ENCODE data around the gene CDK14. TPM values are rescaled to one million over a fixed set of nuclear protein-coding genes. Genes with fewer than 3 reads are reported as not detected.

The CDK14 gene
- total and polyA plus RNA-seq, 8 donors, result 0.58 to 43.9 (median 12.2) TPM

DNA sequence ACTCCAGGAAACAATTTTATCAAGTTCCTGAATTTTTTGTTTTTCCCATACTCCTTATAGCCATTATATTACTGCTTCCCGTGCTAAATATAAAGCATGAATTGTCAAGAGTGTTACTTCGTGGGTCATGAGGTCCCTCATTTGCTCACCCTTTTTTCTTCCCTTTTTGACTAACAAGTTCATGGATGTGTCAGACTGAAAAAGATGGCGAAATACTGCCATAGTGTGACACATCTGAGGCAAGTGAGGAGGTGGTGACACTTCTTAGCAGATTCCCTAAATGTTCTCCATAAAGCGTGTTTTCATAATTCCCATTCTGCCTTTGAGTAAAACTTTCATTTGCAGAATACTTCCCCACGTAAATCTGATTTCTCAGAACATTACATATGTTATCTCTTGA lies 398.5 kb downstream of the CDK14 start:
- H3K4me1 ChIP-seq, result no peaks in the 10 kb centered on the region
- no peaks in the 10 kb centered on the region for H3K9me3 ChIP-seq
- no peak for DNase-seq
- H3K27ac ChIP-seq, result no peak overlapping the region
- WGBS, 5 donors, result 89 to 91% (median 90%) methylated on average over 5 of the region's 5 CpGs
- no peaks in the 10 kb centered on the region for H3K27me3 ChIP-seq
- no peak for TF ChIP-seq POLR2A (IDR thresholded peaks at IDR 0.05)
- TF ChIP-seq CTCF (IDR thresholded peaks at IDR 0.05), result no peak
- TF ChIP-seq POLR2AphosphoS5 (IDR thresholded peaks at IDR 0.05), result no peak
- TF ChIP-seq EP300 (IDR thresholded peaks at IDR 0.05), result no peak
- intact Hi-C loops (cut with DNase I; ENCODE audit: low total_unique reads), result no loop called here
- no peak overlapping the region for H3K4me3 ChIP-seq
- H3K36me3 ChIP-seq, result no peaks in the 10 kb centered on the region

DNA sequence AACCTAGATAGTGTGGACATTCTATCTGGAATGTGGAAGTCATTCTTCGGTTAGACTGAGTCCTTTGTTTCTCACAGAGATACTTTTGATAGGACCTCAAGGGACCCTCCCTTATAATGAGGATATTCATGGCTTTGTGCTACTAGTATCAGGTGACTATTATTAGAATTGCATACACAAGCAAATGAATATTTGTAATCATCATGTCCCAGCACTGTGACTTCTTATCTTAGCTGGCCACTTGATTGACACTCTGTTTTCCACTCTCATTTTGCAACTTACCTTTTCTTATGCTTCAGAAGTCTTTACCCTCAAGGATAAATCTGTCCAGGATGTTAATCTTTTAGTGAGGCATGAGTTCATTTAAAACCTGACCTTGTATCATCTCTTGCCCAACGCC lies 399.9 kb downstream of the CDK14 start:
- TF ChIP-seq CTCF (IDR thresholded peaks at IDR 0.05) (no peak), POLR2A (IDR thresholded peaks at IDR 0.05) (no peak), EP300 (IDR thresholded peaks at IDR 0.05) (no peak), POLR2AphosphoS5 (IDR thresholded peaks at IDR 0.05) (no peak)
- Histone ChIP-seq H3K27ac (no peak overlapping the region), H3K27me3 (no peaks in the 10 kb centered on the region), H3K4me1 (no peaks in the 10 kb centered on the region), H3K4me3 (no peak overlapping the region), H3K9me3 (no peaks in the 10 kb centered on the region), H3K36me3 (no peaks in the 10 kb centered on the region)
- 85 to 96% (median 90%) methylated on average over 2 of the region's 2 CpGs for WGBS, 5 donors
- intact Hi-C loops (cut with DNase I; ENCODE audit: low total_unique reads), result no loop called here
- no peak for DNase-seq

- TF ChIP-seq CTCF (IDR thresholded peaks at IDR 0.05) (no peak), POLR2A (IDR thresholded peaks at IDR 0.05) (no peak), POLR2AphosphoS5 (IDR thresholded peaks at IDR 0.05) (no peak), EP300 (IDR thresholded peaks at IDR 0.05) (no peak)
- WGBS, 5 donors, result 65 to 74% (median 72%) methylated on average over 5 of the region's 5 CpGs
Observed at GRCh38 chr7:90999989-91000979, 404.2 kb downstream of the CDK14 start.

DNA sequence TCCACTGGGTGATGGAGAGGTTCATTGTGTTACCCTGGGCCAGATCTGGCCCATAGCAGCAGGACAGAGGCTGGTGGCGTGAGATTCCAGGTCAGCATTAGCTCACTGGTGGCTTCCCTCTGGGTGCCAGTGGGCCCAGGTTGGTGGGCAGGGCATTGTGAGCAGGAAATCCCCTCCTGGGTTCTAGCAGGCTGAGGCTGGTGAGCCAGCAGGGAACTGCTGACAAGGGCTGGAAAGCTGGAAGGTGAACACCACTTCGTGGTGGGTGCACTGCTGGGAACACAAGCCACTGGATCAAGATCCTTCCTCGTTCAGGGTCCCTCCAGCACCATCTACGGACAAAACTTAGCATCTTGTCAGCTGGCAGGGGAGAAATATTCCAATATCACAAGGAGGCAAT lies 408.9 kb downstream of the CDK14 start:
- intact Hi-C loops (cut with DNase I; ENCODE audit: low total_unique reads), result no loop called here
- Histone ChIP-seq H3K4me3 (no peak overlapping the region), H3K36me3 (peaks cover 0 to 5% (median 0%) of the 10 kb centered on the region in 4 donors), H3K27ac (no peak overlapping the region), H3K4me1 (no peaks in the 10 kb centered on the region), H3K9me3 (no peaks in the 10 kb centered on the region), H3K27me3 (no peaks in the 10 kb centered on the region)
- DNase-seq, result no peak
- 77 to 96% (median 88%) methylated on average over 4 of the region's 4 CpGs for WGBS, 5 donors
- TF ChIP-seq CTCF (IDR thresholded peaks at IDR 0.05) (no peak), POLR2A (IDR thresholded peaks at IDR 0.05) (no peak)

More at GRCh38 chr7:90999989-91000979, 404.2 kb downstream of the CDK14 start:
- Histone ChIP-seq H3K4me1 (no peaks in the 10 kb centered on the region), H3K27ac (no peak overlapping the region), H3K27me3 (no peaks in the 10 kb centered on the region), H3K4me3 (no peak overlapping the region), H3K36me3 (peaks cover 0 to 5% (median 0%) of the 10 kb centered on the region in 4 donors), H3K9me3 (no peaks in the 10 kb centered on the region)
- no peak for DNase-seq
- intact Hi-C loops (cut with DNase I; ENCODE audit: low total_unique reads), result no loop called here

Measured in stomach (tissue), 9 donors.